Measurements from ENCODE around the gene AKTIP.
"Not testable (repeated sequence)": the region's sequence is repeated elsewhere in the genome, so short reads cannot be mapped to it uniquely, and the experiment has no call there.

AKTIP gene

DNA sequence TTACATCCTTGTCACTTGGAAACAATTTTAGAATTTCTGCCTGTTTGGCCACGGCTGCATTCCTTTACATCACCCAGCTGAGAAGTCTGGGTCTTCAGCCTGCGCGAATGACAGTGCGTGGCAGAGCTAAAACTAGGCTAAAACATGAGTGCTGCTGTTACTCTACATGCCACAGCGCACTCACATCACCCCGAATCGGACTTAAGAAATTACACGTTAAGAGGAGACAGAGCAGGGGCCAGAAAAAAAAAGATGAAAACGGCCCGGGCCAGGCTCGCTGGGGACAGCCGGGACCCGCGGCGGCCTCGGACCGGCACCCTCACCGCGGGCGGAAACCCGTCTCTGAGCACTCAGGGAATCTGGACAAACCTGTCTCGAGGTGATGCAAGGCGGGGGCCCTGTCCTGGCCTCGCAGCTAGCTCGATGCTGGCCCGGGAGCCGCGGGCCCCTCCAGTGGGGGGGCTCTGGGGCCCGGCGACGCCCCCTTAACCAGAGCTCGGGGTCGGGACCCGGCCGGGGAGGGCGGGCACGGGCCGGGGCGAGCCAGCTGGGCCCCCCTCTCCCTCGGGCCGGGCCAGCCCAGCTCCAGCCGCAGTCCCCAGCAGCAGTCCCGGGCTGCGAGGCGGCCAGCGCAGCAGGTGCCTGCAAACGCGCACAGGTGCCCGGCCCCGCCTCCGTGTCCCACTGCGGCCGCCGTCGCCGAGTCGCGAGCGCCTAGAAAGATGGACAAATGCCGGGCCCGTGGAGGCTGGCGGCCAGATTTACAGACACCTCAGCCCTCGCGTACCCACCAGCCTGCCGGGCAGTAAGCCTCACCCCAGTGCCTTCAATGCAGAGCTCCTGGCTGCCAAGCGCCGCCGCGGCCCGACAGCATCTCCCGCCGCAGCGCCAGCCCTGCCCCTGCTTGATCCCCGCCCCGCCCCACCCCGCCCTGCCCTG lies at the start of gene AKTIP:
TSS of gene AKTIP (minus strand) at position 879 of the 939 bp plus-strand sequence. CDS start 2,950 bp downstream, outside the sequence.
- Mint-ChIP-seq H3K27me3 (no peaks in the 10 kb centered on the region), H3K4me3 (peak within 1 kb of the TSS; percentile 96), H3K9me3 (no peaks in the 10 kb centered on the region), H3K4me1 (ENCODE audit: low read depth) (peaks cover 53% of the 10 kb centered on the region), H3K27ac (peak within 1 kb of the TSS; percentile 97), H3K36me3 (ENCODE audit: low read depth) (peaks cover 14% of the 10 kb centered on the region)

DNA sequence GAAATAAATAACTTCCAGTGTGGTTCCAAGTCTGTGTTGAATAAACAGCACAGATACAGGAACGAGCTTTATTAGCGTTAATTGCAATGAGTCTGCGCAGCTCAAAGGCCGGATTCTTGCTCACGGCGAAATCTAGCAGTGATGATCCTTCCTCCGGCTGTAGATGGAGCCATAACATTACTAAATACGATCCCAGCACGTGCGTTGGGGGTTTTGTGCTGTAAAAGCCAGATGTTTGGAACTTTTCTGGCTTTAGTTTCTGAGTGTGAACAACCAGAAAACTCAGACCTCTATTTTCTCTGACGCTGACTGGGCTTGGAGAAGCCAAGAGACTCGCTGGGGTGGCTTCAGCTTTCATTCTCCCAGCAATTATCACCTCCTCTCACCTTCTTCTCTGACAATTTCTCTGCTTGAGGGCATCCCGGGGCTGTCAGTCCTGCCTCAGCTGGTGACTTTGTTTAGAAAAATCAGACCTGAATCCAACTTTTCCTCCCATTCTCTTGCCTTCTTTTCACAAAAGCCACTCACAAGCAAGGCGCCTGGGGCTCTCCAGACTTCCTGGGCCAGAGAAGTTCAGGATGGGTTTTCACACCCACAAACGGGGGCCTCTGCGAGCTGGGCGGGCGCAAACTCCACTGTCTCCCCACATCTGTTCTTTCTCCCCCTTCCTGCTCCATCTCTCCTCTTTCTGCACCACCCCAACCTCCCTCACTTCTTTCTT lies 47.1 kb upstream of the AKTIP start:
- Mint-ChIP-seq H3K27ac (no peak overlapping the region), H3K9me3 (no peaks in the 10 kb centered on the region), H3K4me1 (ENCODE audit: low read depth) (peaks cover 19% of the 10 kb centered on the region), H3K27me3 (peaks cover 30% of the 10 kb centered on the region), H3K4me3 (no peak overlapping the region), H3K36me3 (ENCODE audit: low read depth) (no peaks in the 10 kb centered on the region)

DNA sequence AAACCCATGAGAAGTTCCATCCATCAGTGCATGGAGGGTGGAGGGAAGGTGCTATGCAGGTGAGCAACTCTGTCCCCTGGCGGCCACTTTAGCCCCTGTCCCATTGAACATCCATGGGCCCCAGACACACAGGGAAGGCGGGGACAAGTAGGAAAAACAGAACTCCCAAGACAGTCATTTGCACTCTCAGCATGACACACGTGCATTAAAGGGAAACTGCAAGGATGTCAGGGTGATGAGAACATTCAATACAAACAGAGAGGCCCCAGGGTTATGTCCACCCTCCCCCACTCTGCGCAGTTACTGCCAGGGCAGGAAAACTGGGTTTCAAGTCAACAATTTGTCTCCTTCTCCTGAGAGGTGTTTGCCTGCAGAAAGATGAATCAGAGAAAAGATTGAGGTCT lies 44.0 kb upstream of the AKTIP start:
- H3K4me3 Mint-ChIP-seq: no peak overlapping the region
- no peaks in the 10 kb centered on the region for H3K9me3 Mint-ChIP-seq
- H3K36me3 Mint-ChIP-seq (ENCODE audit: low read depth): no peaks in the 10 kb centered on the region
- peaks cover 32% of the 10 kb centered on the region for H3K4me1 Mint-ChIP-seq (ENCODE audit: low read depth)
- H3K27me3 Mint-ChIP-seq: peaks cover 56% of the 10 kb centered on the region
- no peak overlapping the region for H3K27ac Mint-ChIP-seq

DNA sequence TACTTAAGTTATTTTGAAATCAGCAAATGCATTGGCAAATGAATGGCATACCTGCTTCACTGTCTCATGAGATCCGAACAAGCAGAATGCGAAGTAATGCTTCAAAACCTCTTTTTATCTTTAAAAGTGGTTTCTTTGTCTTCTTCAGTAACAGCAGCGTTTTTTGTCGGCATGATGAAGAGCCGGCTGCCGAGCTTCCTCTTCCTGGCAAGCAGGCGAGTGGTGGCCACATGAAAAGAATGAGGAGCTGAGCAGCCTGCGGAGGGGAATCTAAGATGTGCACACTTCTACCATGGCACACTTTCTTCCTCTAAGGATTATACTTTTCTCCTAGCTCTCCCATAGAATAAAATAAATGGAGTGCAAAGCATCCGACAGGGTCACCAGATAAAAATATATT lies 42.4 kb upstream of the AKTIP start:
- Mint-ChIP-seq H3K27ac (no peak overlapping the region), H3K36me3 (ENCODE audit: low read depth) (no peaks in the 10 kb centered on the region), H3K9me3 (no peaks in the 10 kb centered on the region), H3K4me1 (ENCODE audit: low read depth) (peaks cover 32% of the 10 kb centered on the region), H3K27me3 (peaks cover 54% of the 10 kb centered on the region), H3K4me3 (peak overlapping the region; percentile 9)

DNA sequence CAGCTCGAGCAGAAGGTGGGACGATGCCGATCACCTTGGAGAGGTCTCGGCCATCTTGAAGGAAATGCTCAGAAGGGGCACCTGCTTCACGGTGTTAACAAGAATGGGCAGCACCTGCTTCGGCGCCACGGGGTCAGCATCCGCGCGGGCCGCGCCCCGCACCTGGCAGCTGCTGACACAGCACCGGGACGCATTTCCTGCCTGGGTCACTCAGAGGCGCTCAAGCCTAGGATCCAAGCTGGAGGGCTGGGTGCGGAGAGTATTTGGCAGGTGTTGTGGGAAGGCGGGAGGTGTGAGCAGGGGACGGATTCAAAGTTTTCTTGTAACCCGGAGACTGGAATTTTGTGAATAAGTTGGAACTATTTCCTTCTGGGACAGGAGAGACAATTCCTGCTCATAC lies 39.3 kb upstream of the AKTIP start:
- H3K4me3 Mint-ChIP-seq: no peak overlapping the region
- H3K27me3 Mint-ChIP-seq: peaks cover 42% of the 10 kb centered on the region
- no peaks in the 10 kb centered on the region for H3K9me3 Mint-ChIP-seq
- peaks cover 26% of the 10 kb centered on the region for H3K4me1 Mint-ChIP-seq (ENCODE audit: low read depth)
- H3K27ac Mint-ChIP-seq: no peak overlapping the region
- no peaks in the 10 kb centered on the region for H3K36me3 Mint-ChIP-seq (ENCODE audit: low read depth)

DNA sequence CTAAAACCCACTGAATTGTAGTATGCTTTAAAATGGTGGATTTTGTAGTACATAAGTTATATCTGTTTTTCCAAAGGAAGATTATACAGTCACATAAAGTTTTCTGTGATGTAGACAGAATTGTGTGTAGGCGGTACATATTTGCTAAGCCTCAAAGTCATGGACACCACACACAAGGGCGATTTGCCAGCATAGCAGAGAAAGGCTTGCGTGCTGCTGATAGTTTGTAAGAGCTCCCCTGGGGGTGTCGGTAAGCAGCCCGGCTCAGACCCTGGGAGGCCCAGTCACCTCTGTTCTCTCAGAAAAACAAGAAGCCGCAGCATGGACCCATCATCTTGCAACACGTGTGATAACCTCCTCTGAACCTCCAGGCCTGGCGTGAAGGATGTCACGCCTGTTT lies 38.3 kb upstream of the AKTIP start:
- H3K36me3 Mint-ChIP-seq (ENCODE audit: low read depth): no peaks in the 10 kb centered on the region
- H3K4me3 Mint-ChIP-seq: no peak overlapping the region
- peaks cover 33% of the 10 kb centered on the region for H3K27me3 Mint-ChIP-seq
- H3K27ac Mint-ChIP-seq: no peak overlapping the region
- no peaks in the 10 kb centered on the region for H3K9me3 Mint-ChIP-seq
- peaks cover 29% of the 10 kb centered on the region for H3K4me1 Mint-ChIP-seq (ENCODE audit: low read depth)

DNA sequence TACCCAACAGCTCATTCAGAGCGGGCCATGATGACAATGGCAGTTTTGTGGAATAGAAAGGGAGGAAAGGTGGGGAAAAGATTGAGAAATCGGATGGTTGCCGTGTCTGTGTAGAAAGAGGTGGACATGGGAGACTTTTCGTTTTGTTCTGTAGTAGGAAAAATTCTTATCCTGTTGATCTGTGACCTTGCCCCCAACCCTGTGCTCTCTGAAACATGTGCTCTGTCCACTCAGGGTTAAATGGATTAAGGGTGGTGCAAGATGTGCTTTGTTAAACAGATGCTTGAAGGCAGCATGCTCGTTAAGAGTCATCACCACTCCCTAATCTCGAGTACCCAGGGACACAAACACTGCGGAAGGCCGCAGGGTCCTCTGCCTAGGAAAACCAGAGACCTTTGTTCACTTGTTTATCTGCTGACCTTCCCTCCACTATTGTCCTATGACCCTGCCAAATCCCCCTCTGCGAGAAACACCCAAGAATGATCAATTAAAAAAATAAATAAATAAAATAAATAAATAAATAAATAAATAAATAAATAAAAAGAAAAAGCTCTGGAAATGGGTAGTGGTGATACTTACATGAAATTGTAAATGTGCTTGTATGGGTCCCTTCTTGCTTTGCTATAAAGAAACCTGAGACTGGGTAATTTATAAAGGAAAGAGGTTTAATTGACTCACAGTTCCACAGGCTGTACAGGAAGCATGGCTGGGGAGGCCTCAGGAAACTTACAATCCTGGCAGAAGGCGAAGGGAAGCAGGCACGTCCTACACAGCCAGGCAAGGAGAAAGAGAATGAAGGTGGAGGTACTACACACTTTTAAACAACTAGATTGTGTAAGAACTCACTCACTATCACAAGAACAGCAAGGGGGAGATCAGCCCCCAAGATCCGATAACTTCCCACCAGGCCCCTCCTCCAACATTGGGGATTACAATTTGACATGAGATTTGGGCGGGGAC lies 37.0 kb upstream of the AKTIP start:
- not testable (repeated sequence) for H3K9me3 Mint-ChIP-seq; H3K4me3 Mint-ChIP-seq; H3K27ac Mint-ChIP-seq; H3K36me3 Mint-ChIP-seq (ENCODE audit: low read depth)
- Mint-ChIP-seq H3K4me1 (ENCODE audit: low read depth) (peaks cover 33% of the 10 kb centered on the region), H3K27me3 (peaks cover 27% of the 10 kb centered on the region)

DNA sequence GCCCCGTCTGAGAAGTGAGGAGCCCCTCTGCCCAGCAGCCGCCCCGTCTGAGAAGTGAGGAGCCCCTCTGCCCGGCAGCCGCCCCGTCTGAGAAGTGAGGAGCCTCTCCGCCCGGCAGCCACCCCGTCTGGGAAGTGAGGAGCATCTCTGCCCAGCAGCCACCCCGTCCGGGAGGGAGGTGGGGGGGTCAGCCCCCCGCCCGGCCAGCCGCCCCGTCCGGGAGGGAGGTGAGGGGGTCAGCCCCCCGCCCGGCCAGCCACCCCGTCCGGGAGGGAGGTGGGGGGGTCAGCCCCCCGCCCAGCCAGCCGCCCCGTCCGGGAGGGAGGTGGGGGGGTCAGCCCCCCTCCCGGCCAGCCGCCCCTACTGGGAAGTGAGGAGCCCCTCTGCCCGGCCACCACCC lies 36.3 kb upstream of the AKTIP start:
- H3K9me3 Mint-ChIP-seq; H3K4me3 Mint-ChIP-seq; H3K36me3 Mint-ChIP-seq (ENCODE audit: low read depth); H3K27ac Mint-ChIP-seq: not testable (repeated sequence)
- H3K4me1 Mint-ChIP-seq (ENCODE audit: low read depth): peaks cover 33% of the 10 kb centered on the region
- H3K27me3 Mint-ChIP-seq: peaks cover 22% of the 10 kb centered on the region

DNA sequence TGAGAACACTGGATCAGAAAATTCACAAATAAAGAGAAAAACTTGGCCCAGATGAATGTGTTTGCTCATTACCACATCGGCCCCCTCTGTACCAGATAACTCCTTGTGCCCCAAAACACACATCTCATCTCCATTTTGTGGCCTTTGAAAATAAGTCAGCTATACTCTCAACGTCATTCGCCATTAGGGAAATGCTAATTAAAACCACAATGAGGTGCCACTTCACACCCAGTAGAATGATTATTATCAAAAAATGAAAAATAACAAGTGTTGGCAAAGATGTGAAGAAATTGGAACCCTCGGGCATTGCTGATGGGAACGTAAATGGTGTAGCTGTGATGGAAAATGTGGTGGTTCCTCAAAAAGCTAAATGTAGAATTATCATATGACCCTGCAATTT lies 34.6 kb upstream of the AKTIP start:
- Mint-ChIP-seq H3K4me1 (ENCODE audit: low read depth) (peaks cover 34% of the 10 kb centered on the region), H3K27me3 (peaks cover 9% of the 10 kb centered on the region), H3K9me3 (no peaks in the 10 kb centered on the region), H3K4me3 (no peak overlapping the region), H3K36me3 (ENCODE audit: low read depth) (no peaks in the 10 kb centered on the region), H3K27ac (no peak overlapping the region)

DNA sequence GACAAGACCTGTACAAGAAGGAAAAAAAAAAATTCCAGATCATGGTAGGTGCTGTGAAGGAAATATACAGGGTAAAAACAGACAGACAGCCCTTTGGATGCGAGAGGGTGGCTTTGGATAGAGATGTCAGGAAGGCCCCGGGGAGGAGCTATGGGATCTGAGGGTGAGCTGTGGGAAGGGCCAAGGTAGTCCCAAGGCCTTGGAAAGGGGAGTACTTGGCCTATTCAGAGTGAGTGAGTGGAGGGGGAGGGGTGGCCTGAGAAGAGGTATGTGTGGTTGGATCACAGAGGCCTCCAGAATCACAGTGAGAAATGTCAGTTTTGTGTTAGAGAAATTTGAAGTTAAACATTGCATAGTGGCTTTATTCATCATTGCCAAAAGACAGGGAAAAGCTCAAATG lies 31.2 kb upstream of the AKTIP start:
- peak overlapping the region; percentile 77 for H3K27ac Mint-ChIP-seq

DNA sequence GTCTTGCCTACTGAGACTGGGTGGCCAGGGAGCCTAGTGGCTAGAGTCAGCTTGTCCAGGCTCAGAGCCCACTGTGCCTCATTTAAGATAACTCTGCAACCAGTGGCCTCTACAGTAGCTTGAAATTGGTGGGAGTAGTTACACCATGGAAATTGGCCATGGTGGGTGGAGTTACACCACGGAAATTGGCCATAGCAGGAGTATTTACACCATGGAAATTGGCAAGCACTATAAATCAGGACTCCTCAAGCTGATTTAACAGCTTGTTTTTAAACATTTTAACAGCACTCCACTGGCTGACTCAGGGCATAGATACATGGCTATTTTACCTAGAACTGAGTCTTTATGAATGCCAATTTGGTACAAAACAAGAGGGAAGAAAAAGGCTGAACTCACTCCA lies 27.7 kb upstream of the AKTIP start:
- Mint-ChIP-seq H3K27me3 (no peaks in the 10 kb centered on the region), H3K4me1 (ENCODE audit: low read depth) (peaks cover 23% of the 10 kb centered on the region), H3K4me3 (no peak overlapping the region), H3K27ac (no peak overlapping the region), H3K9me3 (no peaks in the 10 kb centered on the region), H3K36me3 (ENCODE audit: low read depth) (no peaks in the 10 kb centered on the region)

More for the DNA sequence above, 31.2 kb upstream of the AKTIP start:
- Mint-ChIP-seq H3K36me3 (ENCODE audit: low read depth) (no peaks in the 10 kb centered on the region), H3K4me1 (ENCODE audit: low read depth) (peaks cover 34% of the 10 kb centered on the region), H3K27me3 (no peaks in the 10 kb centered on the region), H3K4me3 (no peak overlapping the region), H3K9me3 (no peaks in the 10 kb centered on the region)

DNA sequence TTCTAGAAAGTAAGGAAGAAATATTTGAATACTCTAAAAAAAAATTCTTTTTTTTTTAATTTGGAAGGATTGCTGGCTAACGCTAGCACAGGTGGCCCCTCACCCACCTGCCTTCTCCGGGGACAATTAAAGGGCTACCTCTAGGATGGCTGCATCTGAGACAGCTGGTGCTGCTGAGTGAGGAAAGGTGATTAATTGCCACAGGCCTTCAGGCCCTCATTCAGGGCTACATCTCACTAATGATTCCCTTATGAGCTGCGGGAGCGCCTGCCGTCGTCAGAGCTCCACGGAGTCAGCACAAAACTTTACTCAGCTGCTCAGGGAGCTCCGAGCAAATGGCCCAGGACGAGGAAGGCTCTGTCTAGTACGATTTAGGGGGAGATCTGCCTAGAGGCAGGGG lies 27.0 kb upstream of the AKTIP start:
- Mint-ChIP-seq H3K36me3 (ENCODE audit: low read depth) (no peaks in the 10 kb centered on the region), H3K4me3 (no peak overlapping the region), H3K27me3 (no peaks in the 10 kb centered on the region), H3K9me3 (no peaks in the 10 kb centered on the region), H3K4me1 (ENCODE audit: low read depth) (peaks cover 18% of the 10 kb centered on the region), H3K27ac (no peak overlapping the region)

DNA sequence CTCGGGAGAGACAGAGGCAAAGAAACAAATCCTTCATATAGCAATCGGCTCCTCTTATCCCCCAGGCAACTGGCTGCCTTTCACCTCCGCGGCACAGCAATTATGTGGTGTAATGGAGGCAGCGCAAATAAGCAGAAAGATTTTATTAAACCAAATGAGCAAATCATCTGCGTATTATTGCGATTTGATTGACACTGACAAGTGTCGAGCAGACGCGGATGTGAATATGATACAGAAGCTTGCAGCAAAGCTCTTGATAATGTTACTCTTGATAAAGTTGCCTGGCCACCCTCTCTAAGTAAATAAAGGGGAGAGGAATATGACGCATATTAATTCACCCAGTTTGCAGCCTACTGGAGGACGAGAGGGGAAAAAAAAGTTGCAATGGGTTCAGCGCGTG lies 26.5 kb upstream of the AKTIP start:
- Mint-ChIP-seq H3K9me3 (no peaks in the 10 kb centered on the region), H3K36me3 (ENCODE audit: low read depth) (no peaks in the 10 kb centered on the region), H3K4me3 (no peak overlapping the region), H3K4me1 (ENCODE audit: low read depth) (peaks cover 13% of the 10 kb centered on the region), H3K27ac (no peak overlapping the region), H3K27me3 (no peaks in the 10 kb centered on the region)

DNA sequence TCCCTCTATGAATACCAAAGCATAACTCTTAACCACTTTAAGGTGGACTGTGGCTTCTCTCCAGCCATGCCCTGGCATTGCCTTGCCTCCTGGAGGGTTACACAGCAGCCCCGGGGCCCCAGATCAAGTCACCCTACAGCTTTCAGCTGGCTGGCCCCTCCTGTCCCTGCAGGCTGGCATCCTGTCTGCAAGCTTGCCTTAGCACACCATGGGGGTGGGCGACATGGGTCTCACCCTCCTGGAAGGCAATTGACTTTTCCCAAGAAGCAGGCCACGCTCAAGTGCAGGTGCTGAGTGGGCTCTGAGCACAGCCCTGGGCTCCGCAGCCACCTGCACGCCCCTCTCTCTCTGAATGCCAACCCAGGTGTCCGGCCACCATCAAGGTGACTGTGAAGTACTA lies 25.8 kb upstream of the AKTIP start:
- Mint-ChIP-seq H3K4me1 (ENCODE audit: low read depth) (peaks cover 6% of the 10 kb centered on the region), H3K9me3 (no peaks in the 10 kb centered on the region), H3K27ac (no peak overlapping the region), H3K4me3 (no peak overlapping the region), H3K36me3 (ENCODE audit: low read depth) (no peaks in the 10 kb centered on the region), H3K27me3 (no peaks in the 10 kb centered on the region)
